Liver (tissue), 9 donors: ENCODE measurements around the gene NCKAP5L. TPM values are rescaled to one million over a fixed set of nuclear protein-coding genes. Genes with fewer than 3 reads are reported as not detected.

ENCODE experiments used
- DNase-seq: peaks from one replicate; pipeline ENCODE4 v3.0.0-alpha.2; 2017; ENCODE audit warnings: low spot score
- H3K27ac ChIP-seq, 2 donors: one replicate each; pipeline ENCODE4 v1.7.0; 2013; ENCODE audit warnings: inconsistent platforms in 2 of 2, low read length in 2 of 2, control low read depth in 1 of 2, low read depth in 1 of 2, mild to moderate bottlenecking in 1 of 2
- H3K27me3 ChIP-seq, 4 donors: one replicate each; pipeline versions ENCODE4 v1.6.1 to v1.7.0; 2013; ENCODE audit warnings: low read length in 3 of 4, inconsistent platforms in 1 of 4, mild to moderate bottlenecking in 1 of 4, moderate library complexity in 1 of 4; ENCODE audit not compliant: control insufficient read depth in 4 of 4, insufficient read depth in 4 of 4
- H3K36me3 ChIP-seq, 4 donors: one replicate each; pipeline versions ENCODE4 v1.6.1 to v1.7.0; 2013; ENCODE audit warnings: low read length in 3 of 4, mild to moderate bottlenecking in 3 of 4, low read depth in 1 of 4, moderate library complexity in 1 of 4; ENCODE audit not compliant: control insufficient read depth in 4 of 4, insufficient read depth in 3 of 4
- H3K4me1 ChIP-seq, 4 donors: one replicate each; pipeline versions ENCODE4 v1.6.1 to v1.7.0; 2013; ENCODE audit warnings: low read length in 3 of 4, mild to moderate bottlenecking in 3 of 4, moderate library complexity in 1 of 4; ENCODE audit not compliant: control insufficient read depth in 4 of 4, insufficient read depth in 4 of 4
- H3K4me3 ChIP-seq, 3 donors: one replicate each; pipeline versions ENCODE4 v1.6.1 to v1.7.0; 2013; ENCODE audit warnings: low read length in 3 of 3, control low read depth in 1 of 3, low read depth in 1 of 3, mild to moderate bottlenecking in 1 of 3
- H3K9ac ChIP-seq, 2 donors: one replicate each; pipeline ENCODE4 v1.7.0; 2013; ENCODE audit warnings: low read length in 2 of 2, mild to moderate bottlenecking in 2 of 2, moderate library complexity in 2 of 2, control low read depth in 1 of 2, low read depth in 1 of 2
- H3K9me3 ChIP-seq, 4 donors: one replicate each; pipeline versions ENCODE4 v1.6.1 to v1.7.0; 2013; ENCODE audit warnings: low read length in 3 of 4; ENCODE audit not compliant: control insufficient read depth in 4 of 4
- ATF3 ChIP-seq: IDR thresholded peaks from 2 replicates; pipeline ENCODE4 v1.6.1; 2016; ENCODE audit warnings: antibody characterized with exemption
- CTCF ChIP-seq: fragments of 150-350 bp; IDR thresholded peaks from 2 replicates; pipeline ENCODE4 v1.5.1; 2017; ENCODE audit warnings: improper control_type of control experiment, low read depth, low read length; ENCODE audit not compliant: missing input control
- EGR1 ChIP-seq, 2 donors: IDR thresholded peaks; 2 replicates each; pipeline ENCODE4 v1.6.1; 2016 to 2018; ENCODE audit warnings: antibody characterized with exemption in 2 of 2, low read depth in 2 of 2
- FOXA1 ChIP-seq: IDR thresholded peaks from 2 replicates; pipeline ENCODE4 v1.6.1; 2016; ENCODE audit warnings: antibody characterized with exemption
- FOXA2 ChIP-seq: IDR thresholded peaks from 2 replicates; pipeline ENCODE4 v1.6.1; 2016; ENCODE audit warnings: antibody characterized with exemption
- GABPA ChIP-seq, 2 donors: IDR thresholded peaks in 1 of 2; conservative IDR thresholded peaks in 1 of 2; 2 replicates each; pipeline ENCODE4 v1.6.1; 2016; ENCODE audit warnings: antibody characterized with exemption in 2 of 2, mild to moderate bottlenecking in 1 of 2, moderate library complexity in 1 of 2
- HNF4A ChIP-seq, 2 donors: conservative IDR thresholded peaks; 2 replicates each; pipeline ENCODE4 v1.6.1; 2016; ENCODE audit warnings: antibody characterized with exemption in 2 of 2, mild to moderate bottlenecking in 2 of 2
- HNF4G ChIP-seq: IDR thresholded peaks from 2 replicates; pipeline ENCODE4 v1.6.1; 2016; ENCODE audit warnings: antibody characterized with exemption
- JUND ChIP-seq, 2 donors: IDR thresholded peaks; 2 replicates each; pipeline ENCODE4 v1.6.1; 2016; ENCODE audit warnings: antibody characterized with exemption in 2 of 2
- MAX ChIP-seq: IDR thresholded peaks from 2 replicates; pipeline ENCODE4 v1.6.1; 2016; ENCODE audit warnings: antibody characterized with exemption
- NR2F2 ChIP-seq: IDR thresholded peaks from 2 replicates; pipeline ENCODE4 v1.6.1; 2016; ENCODE audit warnings: antibody characterized with exemption
- RAD21 ChIP-seq, 2 donors: IDR thresholded peaks; 2 replicates each; pipeline ENCODE4 v1.6.1; 2016; ENCODE audit warnings: antibody characterized with exemption in 2 of 2, mild to moderate bottlenecking in 2 of 2
- REST ChIP-seq: IDR thresholded peaks from 2 replicates; pipeline ENCODE4 v1.6.1; 2016; ENCODE audit warnings: antibody characterized with exemption, mild to moderate bottlenecking
- RXRA ChIP-seq, 2 donors: IDR thresholded peaks; 2 replicates each; pipeline ENCODE4 v1.6.1; 2017 to 2018; ENCODE audit warnings: antibody characterized with exemption in 2 of 2, mild to moderate bottlenecking in 1 of 2
- SP1 ChIP-seq: IDR thresholded peaks from 2 replicates; pipeline ENCODE4 v1.6.1; 2018; ENCODE audit warnings: antibody characterized with exemption, mild to moderate bottlenecking
- TAF1 ChIP-seq: conservative IDR thresholded peaks from 2 replicates; pipeline ENCODE4 v1.6.1; 2016; ENCODE audit warnings: antibody characterized with exemption, mild to moderate bottlenecking
- YY1 ChIP-seq: IDR thresholded peaks from 2 replicates; pipeline ENCODE4 v1.6.1; 2016; ENCODE audit warnings: antibody characterized with exemption, mild to moderate bottlenecking
- ZBTB33 ChIP-seq: IDR thresholded peaks from 2 replicates; pipeline ENCODE4 v1.6.1; 2016; ENCODE audit warnings: antibody characterized with exemption
- WGBS: extraction: QIAGEN DNeasy Blood & Tissue Kit; methylation state at CpG from one replicate; pipeline ENCODE4 v1.1.7; 2013; 5-methylcytosine and 5-hydroxymethylcytosine counted together
- polyA plus RNA-seq, 2 donors: library from polyadenylated mRNA; stranded (reverse) in 1 of 2; unstranded in 1 of 2; fragments of 200-250 nt in 1 of 2; fragments of >200 nt in 1 of 2; fragmentation: Nextera tagmentation in 1 of 2; extraction: Ambion mirVana in 1 of 2; gene quantifications; one replicate each; pipeline versions ENCODE4 v1.2.1 to v1.2.3, GENCODE V29; 2013 to 2015
- total RNA-seq, 2 donors: library from RNA; depleted of rRNA; stranded (reverse); fragments of >200 nt; gene quantifications; one replicate each; pipeline ENCODE4 v1.2.3, GENCODE V29; 2014
- donor health status: healthy.
- donor health status: healthy.
- donor health status: healthy.
- donor health status: healthy.
- donor health status: healthy.

NCKAP5L gene
- total and polyA plus RNA-seq, 4 donors: 2.9 to 6.8 (median 4.2) TPM

- no peak for DNase-seq
- 87% methylated on average over 5 of the region's 5 CpGs for WGBS
- Histone ChIP-seq H3K4me3 (no peak overlapping the region), H3K9ac (no peak overlapping the region), H3K27ac (no peak overlapping the region), H3K4me1 (no peaks in the 10 kb centered on the region), H3K36me3 (no peaks in the 10 kb centered on the region), H3K27me3 (no peaks in the 10 kb centered on the region), H3K9me3 (no peaks in the 10 kb centered on the region)
- no peak for TF ChIP-seq NR2F2
- no peak for TF ChIP-seq ATF3
- no peak for TF ChIP-seq MAX
- TF ChIP-seq REST: no peak
- no peak for TF ChIP-seq RAD21 (IDR thresholded peaks at IDR 0.05)
- TF ChIP-seq CTCF: no peak
- no peak for TF ChIP-seq YY1
- no peak for TF ChIP-seq HNF4G
- TF ChIP-seq ZBTB33: no peak
- no peak for TF ChIP-seq GABPA (IDR thresholded peaks at IDR 0.05 in 1 of 2, conservative IDR thresholded peaks at IDR 0.05 in 1 of 2)
- TF ChIP-seq FOXA1: no peak
- TF ChIP-seq TAF1: no peak
- no peak for TF ChIP-seq EGR1 (IDR thresholded peaks at IDR 0.05; ENCODE audit: low read depth in 2 of 2)
- no peak for TF ChIP-seq RXRA (IDR thresholded peaks at IDR 0.05)
- TF ChIP-seq SP1: no peak
- TF ChIP-seq FOXA2: no peak
- TF ChIP-seq JUND (IDR thresholded peaks at IDR 0.05): no peak
- no peak for TF ChIP-seq HNF4A (conservative IDR thresholded peaks at IDR 0.05)
Observed at GRCh38 chr12:49877066-49877465, 48.9 kb upstream of the NCKAP5L start.

- no peaks in the 10 kb centered on the region for H3K9me3 ChIP-seq
- H3K27me3 ChIP-seq: no peaks in the 10 kb centered on the region
- no peak overlapping the region for H3K4me3 ChIP-seq
- no peak for DNase-seq
- 91% methylated on average over 3 of the region's 3 CpGs for WGBS
- no peak overlapping the region for H3K9ac ChIP-seq
- H3K27ac ChIP-seq: no peak overlapping the region
- H3K4me1 ChIP-seq: no peaks in the 10 kb centered on the region
- no peaks in the 10 kb centered on the region for H3K36me3 ChIP-seq
- TF ChIP-seq FOXA2 (no peak), FOXA1 (no peak), RXRA (IDR thresholded peaks at IDR 0.05) (no peak), MAX (no peak), SP1 (no peak), ZBTB33 (no peak), ATF3 (no peak), HNF4G (no peak), GABPA (IDR thresholded peaks at IDR 0.05 in 1 of 2, conservative IDR thresholded peaks at IDR 0.05 in 1 of 2) (no peak), REST (no peak), YY1 (no peak), JUND (IDR thresholded peaks at IDR 0.05) (no peak)
Observed at GRCh38 chr12:49876070-49876469, 47.9 kb upstream of the NCKAP5L start.
